Muscle of leg (tissue), 11 donors: ENCODE results near the gene PDGFA. TPM values are rescaled to one million over a fixed set of nuclear protein-coding genes. Genes with fewer than 3 reads are reported as not detected.

Experiments used
- DNase-seq: peaks from one replicate; pipeline ENCODE4 v3.0.0; 2013
- H3K27ac ChIP-seq: one replicate; pipeline ENCODE4 v1.5.1; 2013; ENCODE audit warnings: mild to moderate bottlenecking, low read length, control low read depth
- H3K27me3 ChIP-seq: one replicate; pipeline ENCODE4 v1.6.1; 2013; ENCODE audit warnings: low read length; ENCODE audit not compliant: control insufficient read depth, insufficient read depth
- H3K36me3 ChIP-seq: one replicate; pipeline ENCODE4 v1.6.1; 2013; ENCODE audit warnings: low read length; ENCODE audit not compliant: control insufficient read depth, insufficient read depth
- H3K4me1 ChIP-seq: one replicate; pipeline ENCODE4 v1.6.1; 2013; ENCODE audit warnings: low read length; ENCODE audit not compliant: control insufficient read depth, insufficient read depth
- H3K4me3 ChIP-seq: one replicate; pipeline ENCODE4 v1.5.1; 2013; ENCODE audit warnings: low read length, control low read depth
- H3K9me3 ChIP-seq: replicated peaks from 2 replicates; pipeline ENCODE4 v1.6.1; 2013; ENCODE audit warnings: low read depth, low read length; ENCODE audit not compliant: control insufficient read depth
- WGBS: methylation state at CpG from one replicate; pipeline ENCODE4 v1.1.5; 2013; ENCODE audit warnings: missing lambda C conversion rate; ENCODE audit not compliant: insufficient coverage; 5-methylcytosine and 5-hydroxymethylcytosine counted together
- polyA plus RNA-seq, 8 donors: library from polyadenylated mRNA; unstranded; fragments of 120-200 nt; gene quantifications; one replicate each; pipeline versions ENCODE4 v1.2.1 to v1.2.3, GENCODE V29; 2013; ENCODE audit warnings: inconsistent platforms in 1 of 8, low replicate concordance in 1 of 8; ENCODE audit not compliant: insufficient read length in 8 of 8, insufficient read depth in 1 of 8
- total RNA-seq: library from RNA; stranded (reverse); fragments of 120-200 nt; gene quantifications from one replicate; pipeline ENCODE4 v1.2.4, GENCODE V29; 2013

Gene PDGFA
- total and polyA plus RNA-seq, 9 donors: 26.1 to 51.6 (median 40.8) TPM

DNA sequence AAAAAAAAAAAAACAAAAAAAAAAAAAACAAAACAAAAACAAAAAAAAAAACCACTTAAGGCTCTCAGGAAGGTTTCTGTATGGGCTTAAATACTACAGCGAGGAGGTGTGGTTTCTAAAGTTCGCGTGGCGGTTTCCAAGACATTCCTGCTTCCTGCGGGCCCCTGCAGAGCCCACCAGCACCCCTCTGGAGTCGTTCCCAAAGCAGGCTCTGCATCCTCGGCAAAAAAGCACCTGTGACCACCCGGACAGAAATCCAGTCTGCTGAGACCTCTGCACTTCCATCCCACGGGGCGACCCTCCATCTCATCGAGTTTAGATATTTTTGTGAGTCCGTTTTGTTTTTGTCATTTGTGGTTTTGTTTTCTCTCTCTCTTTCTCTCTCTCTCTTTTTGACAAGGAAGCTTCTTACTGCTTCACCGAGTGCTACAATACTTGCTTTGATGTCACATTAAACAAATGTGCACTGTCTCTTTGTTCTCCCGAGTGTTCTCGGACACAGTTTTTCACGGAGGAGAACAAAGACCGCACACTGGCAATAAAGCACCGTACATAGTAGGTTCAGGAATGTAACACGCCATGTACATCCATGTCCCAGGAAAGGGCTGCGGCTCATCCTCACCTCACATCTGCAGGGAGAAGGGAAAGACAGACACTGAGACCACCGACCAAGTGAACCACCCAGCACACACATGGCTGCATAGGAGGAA, 21.5 kb downstream of the PDGFA start:
- H3K4me1 ChIP-seq: peaks cover 10% of the 10 kb centered on the region
- DNase-seq: no peak
- H3K36me3 ChIP-seq: peaks cover 51% of the 10 kb centered on the region
- no peaks in the 10 kb centered on the region for H3K27me3 ChIP-seq
- no peaks in the 10 kb centered on the region for H3K9me3 ChIP-seq
- no peak overlapping the region for H3K4me3 ChIP-seq
- 57% methylated on average over 9 of the region's 21 CpGs for WGBS
- no peak overlapping the region for H3K27ac ChIP-seq

GRCh38 chr7:497346-497745, 22.3 kb downstream of the PDGFA start:
- Histone ChIP-seq H3K4me3 (no peak overlapping the region), H3K4me1 (peaks cover 14% of the 10 kb centered on the region), H3K36me3 (peaks cover 51% of the 10 kb centered on the region), H3K27me3 (no peaks in the 10 kb centered on the region), H3K27ac (no peak overlapping the region), H3K9me3 (no peaks in the 10 kb centered on the region)
- 89% methylated on average over 8 of the region's 13 CpGs for WGBS
- DNase-seq: no peak

- WGBS: 64% methylated on average over 17 of the region's 24 CpGs
- H3K9me3 ChIP-seq: no peaks in the 10 kb centered on the region
Observed at GRCh38 chr7:496528-497295, 22.9 kb downstream of the PDGFA start.

DNA sequence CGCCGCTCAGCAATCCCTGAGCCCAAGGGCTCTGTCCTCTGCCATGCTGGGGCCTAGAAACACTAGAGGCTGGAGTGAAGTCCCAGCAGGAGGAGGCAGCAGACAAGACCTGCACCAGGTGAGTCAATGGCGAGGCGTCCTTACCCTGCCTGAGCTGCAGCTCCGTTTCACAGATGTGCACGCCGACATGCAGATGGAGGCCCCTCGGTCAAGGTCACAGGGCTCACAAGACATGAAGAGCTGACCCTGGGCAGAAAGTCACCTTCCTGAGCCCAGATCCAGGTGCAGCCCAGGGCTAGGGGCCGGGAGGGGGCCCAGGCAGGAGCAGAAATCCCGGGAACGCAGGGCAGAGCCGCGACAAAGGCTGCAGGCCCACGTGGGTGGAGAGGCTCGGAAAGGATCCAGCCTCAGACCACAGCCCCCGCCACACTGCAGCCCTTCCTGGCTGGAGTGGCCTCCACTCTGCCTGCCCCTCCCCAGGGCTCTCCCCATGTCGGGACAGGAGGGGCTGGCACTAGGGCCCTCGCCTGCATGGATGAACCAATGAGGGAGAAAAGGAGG, 23.8 kb downstream of the PDGFA start:
- 70% methylated on average over 11 of the region's 18 CpGs for WGBS
- H3K4me3 ChIP-seq: no peak overlapping the region
- H3K27ac ChIP-seq: no peak overlapping the region
- peaks cover 39% of the 10 kb centered on the region for H3K36me3 ChIP-seq
- H3K9me3 ChIP-seq: no peaks in the 10 kb centered on the region
- no peak for DNase-seq
- H3K27me3 ChIP-seq: no peaks in the 10 kb centered on the region
- peaks cover 29% of the 10 kb centered on the region for H3K4me1 ChIP-seq

More at GRCh38 chr7:496528-497295, 22.9 kb downstream of the PDGFA start:
- H3K27ac ChIP-seq: no peak overlapping the region
- no peak for DNase-seq
- peaks cover 48% of the 10 kb centered on the region for H3K36me3 ChIP-seq
- no peaks in the 10 kb centered on the region for H3K27me3 ChIP-seq
- peaks cover 20% of the 10 kb centered on the region for H3K4me1 ChIP-seq
- no peak overlapping the region for H3K4me3 ChIP-seq

DNA sequence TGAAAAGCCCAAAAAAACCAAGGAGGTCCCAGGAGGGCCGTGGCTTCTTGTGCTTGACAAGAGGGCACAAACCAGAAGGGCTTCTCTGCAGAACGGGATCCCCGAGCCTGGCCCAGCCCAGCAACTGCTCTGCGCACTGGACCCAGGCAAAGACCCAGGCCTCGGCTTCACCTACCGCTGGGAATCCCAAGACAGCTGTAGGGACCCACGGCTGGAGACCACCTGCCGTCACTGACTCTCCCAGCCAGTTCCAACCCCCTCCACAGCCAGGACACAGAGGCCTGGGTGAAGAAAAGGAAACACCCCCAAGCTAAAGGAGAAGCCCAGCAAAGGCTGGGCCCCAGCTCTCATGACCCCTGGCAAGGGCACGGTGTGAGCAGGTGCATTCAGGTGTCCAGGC, 24.3 kb downstream of the PDGFA start:
- Histone ChIP-seq H3K9me3 (no peaks in the 10 kb centered on the region), H3K4me1 (peaks cover 34% of the 10 kb centered on the region), H3K36me3 (peaks cover 35% of the 10 kb centered on the region), H3K27me3 (no peaks in the 10 kb centered on the region), H3K27ac (no peak overlapping the region), H3K4me3 (no peak overlapping the region)
- no peak for DNase-seq
- 85% methylated on average over 6 of the region's 9 CpGs for WGBS

DNA sequence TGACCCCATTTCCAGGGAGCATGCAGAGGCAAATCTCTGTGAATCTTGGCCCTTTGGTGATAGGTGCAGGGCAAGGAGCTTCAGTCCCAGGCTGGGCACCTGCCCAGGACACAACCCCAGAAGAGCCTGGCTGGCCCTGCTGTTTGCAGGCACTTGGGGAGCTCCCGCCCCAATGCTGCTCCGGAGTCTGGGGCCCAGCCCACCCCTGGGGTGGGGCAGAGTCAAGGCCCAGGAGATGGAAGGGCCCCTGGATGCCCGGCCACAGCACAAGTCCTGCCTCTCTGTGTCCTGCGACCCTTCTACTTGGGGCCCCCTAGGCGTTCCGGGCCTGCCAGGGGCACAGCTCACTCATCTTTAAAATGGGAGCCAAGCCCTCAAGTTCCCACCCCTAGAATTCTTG, 24.7 kb downstream of the PDGFA start:
- H3K4me1 ChIP-seq: peaks cover 38% of the 10 kb centered on the region
- H3K27me3 ChIP-seq: no peaks in the 10 kb centered on the region
- H3K4me3 ChIP-seq: no peak overlapping the region
- no peaks in the 10 kb centered on the region for H3K9me3 ChIP-seq
- H3K36me3 ChIP-seq: peaks cover 31% of the 10 kb centered on the region
- DNase-seq: no peak
- H3K27ac ChIP-seq: no peak overlapping the region
- WGBS: 92% methylated on average over 5 of the region's 6 CpGs

DNA sequence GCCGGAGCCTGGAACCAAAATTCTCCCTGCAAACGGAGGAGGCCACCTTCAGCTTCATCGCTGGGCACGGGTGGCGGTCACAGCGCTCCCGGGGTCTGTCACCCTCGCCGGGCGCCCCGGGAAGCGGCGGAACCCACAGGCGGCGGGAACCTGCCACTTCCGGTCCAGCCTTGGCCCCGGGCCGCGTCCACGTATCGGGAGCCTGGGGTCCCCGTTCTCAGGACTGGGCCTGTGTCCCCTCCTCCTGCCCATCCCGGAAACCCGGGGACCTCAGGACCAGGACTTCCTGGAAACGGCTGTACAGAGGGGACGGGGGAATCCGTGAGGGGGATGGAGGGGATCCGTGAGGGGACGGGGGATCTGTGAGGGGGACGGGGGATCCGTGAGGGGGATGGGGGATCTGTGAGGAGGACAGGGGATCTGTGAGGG, 25.4 kb downstream of the PDGFA start:
- H3K27me3 ChIP-seq: no peaks in the 10 kb centered on the region
- no peaks in the 10 kb centered on the region for H3K9me3 ChIP-seq
- no peak for DNase-seq
- peaks cover 39% of the 10 kb centered on the region for H3K4me1 ChIP-seq
- H3K27ac ChIP-seq: no peak overlapping the region
- peaks cover 25% of the 10 kb centered on the region for H3K36me3 ChIP-seq
- WGBS: 85% methylated on average over 22 of the region's 31 CpGs
- H3K4me3 ChIP-seq: no peak overlapping the region

DNA sequence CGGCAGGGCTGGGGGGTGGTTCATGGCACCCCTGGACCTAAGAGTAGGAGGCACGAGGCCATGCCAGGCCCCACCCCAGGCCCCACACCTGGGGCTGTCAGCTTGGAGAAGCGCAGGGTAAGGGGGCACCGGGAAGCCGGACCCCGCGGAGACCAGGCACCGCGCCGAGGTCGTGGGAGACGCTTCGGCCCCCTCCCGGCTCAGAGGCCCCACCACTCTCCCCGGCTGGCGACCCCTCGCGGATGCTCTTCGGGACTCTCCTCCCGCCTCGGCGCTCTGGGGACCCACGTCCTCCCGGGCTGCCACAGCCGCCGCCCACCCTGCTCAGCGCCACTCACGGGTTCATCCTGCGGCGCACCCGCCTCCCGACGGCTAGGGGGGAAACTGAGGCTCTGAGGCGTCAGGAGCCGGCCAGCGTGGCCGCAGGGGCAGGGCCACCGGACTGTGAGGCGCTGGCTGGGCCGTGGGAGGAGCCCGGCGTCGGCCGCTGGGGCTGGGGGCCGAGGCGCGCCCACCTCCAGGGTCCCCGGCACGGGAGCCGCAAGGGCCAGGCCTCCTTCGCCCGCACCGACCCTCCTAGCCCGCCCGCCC, 25.9 kb downstream of the PDGFA start:
- peaks cover 39% of the 10 kb centered on the region for H3K4me1 ChIP-seq
- 85% methylated on average over 55 of the region's 55 CpGs for WGBS
- H3K9me3 ChIP-seq: no peaks in the 10 kb centered on the region
- H3K4me3 ChIP-seq: no peak overlapping the region
- no peaks in the 10 kb centered on the region for H3K27me3 ChIP-seq
- no peak overlapping the region for H3K27ac ChIP-seq
- no peak for DNase-seq
- H3K36me3 ChIP-seq: peaks cover 20% of the 10 kb centered on the region

DNA sequence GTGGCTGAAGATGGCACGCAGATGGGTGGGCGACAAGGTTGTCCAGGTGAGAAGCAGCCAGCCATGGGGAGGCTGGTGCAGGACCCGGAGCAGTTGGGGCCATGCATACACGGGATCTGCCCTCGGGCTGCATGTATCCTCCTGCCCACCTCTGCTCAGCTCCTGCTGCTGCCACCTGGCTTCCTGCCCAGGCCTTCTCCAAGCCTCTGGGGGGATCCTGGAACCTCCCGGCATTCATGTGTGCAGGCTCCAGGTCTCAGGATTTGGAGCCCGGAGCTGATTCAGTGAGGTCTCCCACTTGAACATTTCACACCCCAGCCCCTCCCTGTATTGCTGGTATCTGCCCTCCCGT, 27.0 kb downstream of the PDGFA start:
- H3K27me3 ChIP-seq: no peaks in the 10 kb centered on the region
- peaks cover 11% of the 10 kb centered on the region for H3K36me3 ChIP-seq
- H3K4me1 ChIP-seq: peaks cover 39% of the 10 kb centered on the region
- H3K4me3 ChIP-seq: no peak overlapping the region
- no peak overlapping the region for H3K27ac ChIP-seq
- WGBS: 83% methylated on average over 7 of the region's 8 CpGs
- no peak for DNase-seq
- no peaks in the 10 kb centered on the region for H3K9me3 ChIP-seq
